KOPT-K1 (cell line): ENCODE results near the gene DNAJA4.

Source experiments
- H3K27ac ChIP-seq: fragments of 200-600 bp; sonication (generic); 2 replicates; pipeline ENCODE4 v1.5.1; 2016; ENCODE audit warnings: antibody characterized with exemption, mild to moderate bottlenecking, low read depth, low read length; ENCODE audit not compliant: poor library complexity, severe bottlenecking
- H3K36me3 ChIP-seq: fragments of 200-600 bp; sonication (generic); 2 replicates; pipeline ENCODE4 v1.5.1; 2017; ENCODE audit warnings: antibody characterized with exemption, mild to moderate bottlenecking, low read length, moderate library complexity; ENCODE audit not compliant: insufficient read depth
- H3K9me3 ChIP-seq: fragments of 200-600 bp; sonication (generic); 2 replicates; pipeline ENCODE4 v1.5.1; 2017; ENCODE audit warnings: antibody characterized with exemption, low read length, mild to moderate bottlenecking; ENCODE audit not compliant: insufficient read depth, poor library complexity, severe bottlenecking

Gene DNAJA4

DNA sequence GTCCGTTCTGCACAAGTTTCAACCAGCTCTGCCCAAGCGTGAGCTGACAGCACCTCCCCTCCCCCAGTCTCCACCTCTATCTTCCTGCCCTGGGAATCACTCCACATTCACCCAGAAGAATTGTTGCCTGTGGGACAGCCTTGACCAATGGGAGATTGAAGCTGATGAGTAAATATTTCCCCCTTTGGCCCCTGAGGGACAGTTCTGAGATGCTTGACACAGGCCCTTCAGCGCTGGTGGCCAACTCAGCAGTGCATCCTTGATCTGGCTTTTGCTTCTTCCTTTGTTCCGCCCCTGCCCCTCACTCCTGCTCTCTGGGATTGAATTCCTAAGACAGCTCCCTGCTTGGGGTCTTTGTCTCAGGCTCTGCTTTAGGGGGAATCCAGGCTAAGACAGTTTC, 48.2 kb downstream of the DNAJA4 start:
- Histone ChIP-seq H3K9me3 (no peaks in the 10 kb centered on the region), H3K36me3 (no peaks in the 10 kb centered on the region), H3K27ac (no peak overlapping the region)

DNA sequence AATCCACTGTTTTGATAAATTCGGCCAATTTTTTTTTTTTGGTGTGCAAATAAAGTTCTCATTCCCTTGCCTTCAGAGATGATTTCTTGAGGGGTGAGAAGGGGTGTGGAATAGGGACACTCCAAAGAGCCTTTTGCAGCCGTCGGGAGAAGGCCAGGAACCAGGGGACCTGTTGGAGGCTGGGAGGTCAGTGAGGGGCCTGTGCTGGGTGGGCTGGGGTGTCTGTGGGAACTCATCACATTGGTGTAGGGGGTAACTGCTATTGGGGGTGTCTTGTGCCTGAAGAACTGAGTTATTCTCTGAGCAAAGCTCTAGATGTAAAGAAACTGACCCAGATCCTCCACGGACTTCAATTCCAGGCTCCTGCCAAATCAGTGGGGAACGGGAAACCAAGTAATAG, 48.6 kb downstream of the DNAJA4 start:
- Histone ChIP-seq H3K36me3 (no peaks in the 10 kb centered on the region), H3K27ac (no peak overlapping the region), H3K9me3 (no peaks in the 10 kb centered on the region)

DNA sequence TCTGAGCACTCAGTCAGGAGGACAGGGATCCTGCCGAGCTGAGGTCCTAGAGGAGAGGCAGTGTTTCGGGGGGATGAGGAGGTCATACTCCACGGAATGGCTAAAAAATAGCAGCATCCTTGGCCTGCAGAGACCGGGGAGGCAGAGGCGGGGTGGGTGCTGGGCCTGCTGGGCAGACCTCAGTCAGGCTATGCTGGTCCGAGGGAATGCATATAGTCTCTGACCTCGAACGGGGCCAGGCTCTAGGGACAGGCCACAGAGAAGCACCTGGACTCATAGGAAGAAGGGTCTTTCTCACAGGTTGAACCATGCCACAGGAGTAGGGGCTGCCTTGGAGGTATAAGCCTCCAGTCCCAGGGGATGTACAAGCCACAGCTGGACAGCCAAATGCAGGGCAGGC, 49.0 kb downstream of the DNAJA4 start:
- no peaks in the 10 kb centered on the region for H3K36me3 ChIP-seq

GRCh38 chr15:78314181-78314581, 49.8 kb downstream of the DNAJA4 start:
- no peak overlapping the region for H3K27ac ChIP-seq
- no peaks in the 10 kb centered on the region for H3K36me3 ChIP-seq
- no peaks in the 10 kb centered on the region for H3K9me3 ChIP-seq

More for the DNA sequence above, 49.0 kb downstream of the DNAJA4 start:
- no peaks in the 10 kb centered on the region for H3K9me3 ChIP-seq
- no peak overlapping the region for H3K27ac ChIP-seq

- H3K9me3 ChIP-seq, result no peaks in the 10 kb centered on the region
- no peaks in the 10 kb centered on the region for H3K36me3 ChIP-seq
- no peak overlapping the region for H3K27ac ChIP-seq
Measured at GRCh38 chr15:78315686-78316282, 51.4 kb downstream of the DNAJA4 start.

DNA sequence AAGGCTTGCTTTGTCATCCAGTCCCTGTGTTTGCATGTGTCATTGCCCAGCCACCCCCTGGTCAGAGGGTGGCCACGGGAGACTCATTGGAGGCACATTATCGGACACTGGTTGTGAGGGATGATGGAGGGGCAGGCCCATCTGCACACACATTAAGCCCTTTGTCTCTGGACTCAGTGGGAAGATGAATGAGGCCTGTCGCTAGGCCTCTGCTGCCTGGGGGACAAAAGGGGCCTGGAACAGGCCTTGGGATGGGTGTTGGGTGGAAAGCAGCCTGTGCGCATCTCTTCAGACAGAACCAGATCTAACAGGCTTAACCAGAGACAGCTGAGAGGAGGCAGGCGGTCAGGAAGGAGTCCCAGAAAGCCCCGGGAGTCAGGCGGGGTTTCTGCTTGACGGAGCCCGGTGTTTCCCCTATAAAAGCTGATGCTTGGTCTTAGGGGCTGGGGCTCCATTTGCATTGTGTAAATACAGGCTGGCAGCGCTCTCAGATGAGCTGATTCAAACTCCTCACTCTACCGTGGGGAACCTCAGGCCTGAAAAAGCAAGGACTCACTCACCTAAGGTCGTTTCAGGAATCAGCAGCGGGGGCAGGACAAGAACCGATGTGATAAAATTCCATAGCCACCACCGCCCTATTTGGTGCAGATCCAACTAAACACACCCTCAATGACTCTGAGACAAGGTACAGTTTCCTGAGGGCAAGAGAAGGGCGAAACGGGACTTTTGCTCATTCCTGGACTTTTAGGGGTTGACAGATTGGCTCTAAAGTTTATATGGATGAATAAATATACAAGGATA, 52.1 kb downstream of the DNAJA4 start:
- Histone ChIP-seq H3K27ac (no peak overlapping the region), H3K36me3 (no peaks in the 10 kb centered on the region), H3K9me3 (no peaks in the 10 kb centered on the region)

DNA sequence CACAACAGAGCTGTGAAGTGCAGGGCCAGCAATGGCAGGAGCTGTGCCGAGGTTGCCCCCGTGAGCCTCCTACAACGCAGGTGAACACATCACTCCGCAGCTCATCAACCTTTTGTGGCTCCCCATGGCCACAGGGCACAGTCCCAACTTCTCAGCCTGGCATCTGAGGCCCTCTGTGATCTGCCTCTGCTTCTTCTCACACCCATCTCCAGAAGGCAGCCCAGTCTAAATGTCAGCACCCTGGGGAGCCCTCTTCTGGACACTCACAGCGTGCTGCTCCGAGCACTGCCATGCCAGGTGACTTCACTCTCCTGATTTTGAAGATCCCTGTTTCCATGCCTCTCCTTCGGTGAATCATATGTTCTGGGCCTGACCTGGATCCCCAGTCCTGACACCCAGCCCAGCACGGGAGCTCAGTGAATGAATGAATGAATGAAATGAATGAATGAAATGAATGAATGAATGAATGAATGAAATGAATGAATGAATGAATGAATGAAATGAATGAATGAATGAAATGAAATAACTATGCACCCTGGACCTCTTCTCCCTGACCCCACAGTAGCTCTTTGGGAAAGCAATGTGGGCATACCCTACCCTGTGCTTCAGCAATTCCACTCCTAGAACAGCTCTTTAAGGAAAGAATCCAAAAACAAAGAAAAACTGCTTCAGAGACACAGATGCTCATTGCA, 52.9 kb downstream of the DNAJA4 start:
- no peaks in the 10 kb centered on the region for H3K36me3 ChIP-seq
- no peak overlapping the region for H3K27ac ChIP-seq
- no peaks in the 10 kb centered on the region for H3K9me3 ChIP-seq

- H3K27ac ChIP-seq, result no peak overlapping the region
- H3K9me3 ChIP-seq, result no peaks in the 10 kb centered on the region
- H3K36me3 ChIP-seq, result no peaks in the 10 kb centered on the region
Measured at GRCh38 chr15:78319588-78319987, 55.2 kb downstream of the DNAJA4 start.

GRCh38 chr15:78320183-78320582, 55.8 kb downstream of the DNAJA4 start:
- H3K9me3 ChIP-seq, result no peaks in the 10 kb centered on the region
- H3K36me3 ChIP-seq, result no peaks in the 10 kb centered on the region
- H3K27ac ChIP-seq, result no peak overlapping the region

DNA sequence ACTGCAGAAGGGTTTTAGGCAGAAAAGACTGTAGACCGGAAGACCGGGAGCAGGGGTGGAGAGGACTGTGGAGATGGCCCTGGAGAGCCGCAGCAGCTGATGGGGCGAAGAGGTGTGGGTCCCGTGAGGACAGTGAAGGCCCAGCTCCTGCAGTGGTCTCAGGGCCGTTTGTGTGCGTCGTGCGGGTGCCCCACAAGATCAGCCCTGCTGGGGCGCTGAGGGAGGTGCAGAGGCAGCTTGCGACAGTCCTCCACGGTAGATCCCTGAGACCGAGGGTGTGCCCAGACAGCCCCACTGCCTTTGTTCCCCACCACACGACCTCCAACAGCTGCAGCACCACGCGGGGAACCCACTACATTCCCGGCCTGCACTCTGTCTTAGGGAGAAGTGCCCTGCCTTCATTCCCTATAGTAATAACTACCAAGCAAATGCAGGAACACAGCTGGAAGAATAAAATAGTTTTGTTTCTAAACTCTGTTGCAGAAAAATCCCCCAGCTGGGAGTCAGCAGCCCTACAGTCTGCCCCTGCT, 56.7 kb downstream of the DNAJA4 start:
- Histone ChIP-seq H3K9me3 (no peaks in the 10 kb centered on the region), H3K27ac (no peak overlapping the region), H3K36me3 (no peaks in the 10 kb centered on the region)

DNA sequence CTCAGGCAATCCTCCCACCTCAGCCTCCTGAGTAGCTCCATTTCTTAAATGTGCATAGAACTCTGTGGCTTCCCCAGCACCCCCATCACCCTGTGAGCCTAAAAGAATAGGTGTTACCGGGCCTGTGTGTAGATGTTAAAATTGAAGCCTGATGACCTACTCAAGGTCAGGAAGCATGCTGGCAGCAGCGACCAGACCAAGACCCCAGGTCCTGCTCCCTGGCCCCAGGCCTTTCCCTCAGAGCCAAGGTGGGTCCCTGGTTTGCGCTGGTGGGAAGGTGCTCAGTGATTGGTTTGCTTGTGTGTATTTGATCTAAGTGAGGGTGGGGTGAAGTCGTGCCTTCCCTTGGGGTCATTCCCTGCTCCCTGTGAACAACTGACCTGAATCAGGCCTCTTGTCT, 57.4 kb downstream of the DNAJA4 start:
- H3K27ac ChIP-seq, result no peak overlapping the region
- no peaks in the 10 kb centered on the region for H3K9me3 ChIP-seq
- H3K36me3 ChIP-seq, result no peaks in the 10 kb centered on the region

- H3K36me3 ChIP-seq, result no peaks in the 10 kb centered on the region
- no peak overlapping the region for H3K27ac ChIP-seq
- H3K9me3 ChIP-seq, result no peaks in the 10 kb centered on the region
Measured at GRCh38 chr15:78322243-78322642, 57.9 kb downstream of the DNAJA4 start.

- H3K36me3 ChIP-seq, result no peaks in the 10 kb centered on the region
- H3K9me3 ChIP-seq, result no peaks in the 10 kb centered on the region
- no peak overlapping the region for H3K27ac ChIP-seq
Measured at GRCh38 chr15:78322724-78323521, 58.6 kb downstream of the DNAJA4 start.

DNA sequence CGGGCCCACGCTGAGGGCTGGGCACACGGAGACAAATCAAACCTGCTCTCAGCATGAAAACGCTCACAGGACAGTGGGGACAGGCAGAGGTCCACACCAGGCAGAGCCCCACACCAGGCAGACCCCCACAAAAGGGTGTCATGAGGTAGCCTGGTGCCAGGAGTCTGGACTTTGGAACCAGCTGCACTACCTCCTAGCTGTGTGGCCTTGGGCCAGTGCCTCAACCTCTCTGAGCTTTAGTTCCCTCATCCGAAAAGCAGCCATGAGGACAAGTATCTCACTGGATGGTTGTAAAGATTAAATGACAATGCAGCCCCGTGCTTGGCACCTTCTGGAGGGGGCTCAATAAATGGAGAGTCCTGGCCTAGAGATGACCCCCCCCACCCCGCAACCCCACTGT, 59.3 kb downstream of the DNAJA4 start:
- H3K27ac ChIP-seq, result no peak overlapping the region
- H3K36me3 ChIP-seq, result no peaks in the 10 kb centered on the region
- H3K9me3 ChIP-seq, result no peaks in the 10 kb centered on the region

- Histone ChIP-seq H3K36me3 (no peaks in the 10 kb centered on the region), H3K27ac (no peak overlapping the region), H3K9me3 (no peaks in the 10 kb centered on the region)
Measured at GRCh38 chr15:78324144-78324543, 59.8 kb downstream of the DNAJA4 start.
